Measurements from ENCODE around the gene CX3CL1.

- no peak for TF ChIP-seq CTCF (IDR thresholded peaks at IDR 0.05)
- TF ChIP-seq POLR2A (IDR thresholded peaks at IDR 0.05), result no peak
Measured at GRCh38 chr16:57390636-57391295, 18.5 kb downstream of the CX3CL1 start.

Measured in ovary (tissue), 3 donors.